B cell (primary cell): ENCODE data around the gene RCBTB2. TPM values are rescaled to one million over a fixed set of nuclear protein-coding genes. Genes with fewer than 3 reads are reported as not detected.

ENCODE experiments used
- ATAC-seq: fragments of 200-7000 bp; cut with Tn5 transposase; one replicate; pipeline ENCODE4 v1.10.0; 2021; ENCODE audit warnings: low read depth, mild to moderate bottlenecking, moderate number of reproducible peaks, moderate library complexity
- CTCF ChIA-PET: fragments of 350-600 bp; sonication (Branson Sonifier 250); formaldehyde crosslinking; loops from one replicate; lab custom pipeline; 2021; ENCODE audit warnings: antibody characterized with exemption, inconsistent platforms; lab: Charles Lee
- POLR2A ChIA-PET: fragments of 350-600 bp; sonication (Branson Sonifier 250); formaldehyde crosslinking; loops from one replicate; lab custom pipeline; 2021; ENCODE audit warnings: antibody characterized with exemption; lab: Charles Lee
- DNase-seq: peaks from one replicate; pipeline ENCODE4 v3.0.0; 2013
- H2AFZ ChIP-seq: 2 replicates; pipeline ENCODE4 v1.6.1; 2012; ENCODE audit warnings: mild to moderate bottlenecking, low read depth, low read length; ENCODE audit not compliant: insufficient read depth, poor library complexity, severe bottlenecking
- H3K27ac ChIP-seq, 2 donors: 1 replicate in 1 of 2; 2 replicates in 1 of 2; pipeline ENCODE4 v1.5.1; 2012 to 2013; ENCODE audit warnings: low read length in 2 of 2, mild to moderate bottlenecking in 2 of 2, moderate library complexity in 1 of 2
- H3K27me3 ChIP-seq, 4 experiments: fragments of 200-600 bp in 1 of 4; sonication (generic) in 1 of 4; replicated peaks in 1 of 4; 1 replicate in 2 of 4; 2 replicates in 2 of 4; pipeline versions ENCODE4 v1.6.1 to v1.7.0; 2013 to 2016; ENCODE audit warnings: low read length in 3 of 4, mild to moderate bottlenecking in 2 of 4, mixed read lengths in 1 of 4, moderate library complexity in 1 of 4; ENCODE audit not compliant: insufficient read depth in 4 of 4, control insufficient read depth in 3 of 4; ENCODE audit errors: control extremely low read depth in 1 of 4
- H3K36me3 ChIP-seq, 2 experiments: replicated peaks in 1 of 2; 1 replicate in 1 of 2; 2 replicates in 1 of 2; pipeline versions ENCODE4 v1.6.1 to v1.7.1; 2013; ENCODE audit warnings: low read length in 1 of 2; ENCODE audit not compliant: insufficient read depth in 2 of 2, control insufficient read depth in 1 of 2; ENCODE audit errors: control extremely low read depth in 1 of 2, extremely low read depth in 1 of 2
- H3K4me1 ChIP-seq, 2 donors: fragments of 200-600 bp in 1 of 2; sonication (generic) in 1 of 2; 1 replicate in 1 of 2; 2 replicates in 1 of 2; pipeline versions ENCODE4 v1.5.1 to v1.6.1; 2013 to 2017; ENCODE audit warnings: low read length in 2 of 2; ENCODE audit not compliant: control insufficient read depth in 2 of 2, insufficient read depth in 2 of 2
- H3K4me2 ChIP-seq: replicated peaks from 2 replicates; pipeline ENCODE3; 2012; ENCODE audit warnings: mild to moderate bottlenecking, low read depth, low read length; ENCODE audit not compliant: poor library complexity, severe bottlenecking
- H3K4me3 ChIP-seq, 5 experiments: fragments of 200-600 bp in 1 of 5; sonication (generic) in 1 of 5; 1 replicate in 3 of 5; 2 replicates in 2 of 5; pipeline versions ENCODE4 v1.5.1 to v1.7.0; 2011 to 2016; ENCODE audit warnings: low read length in 4 of 5, mild to moderate bottlenecking in 4 of 5, low read depth in 2 of 5, control low read depth in 1 of 5, moderate library complexity in 1 of 5; ENCODE audit not compliant: insufficient read depth in 1 of 5; ENCODE audit errors: control extremely low read depth in 1 of 5, extremely low read depth in 1 of 5
- H3K79me2 ChIP-seq: fragments of 200-600 bp; sonication (generic); one replicate; pipeline ENCODE4 v1.6.0; 2016; ENCODE audit warnings: low read length; ENCODE audit not compliant: control insufficient read depth, insufficient read depth
- H3K9ac ChIP-seq: fragments of 200-600 bp; sonication (generic); 2 replicates; pipeline ENCODE4 v1.6.1; 2017; ENCODE audit warnings: mild to moderate bottlenecking, low read length, moderate library complexity
- H3K9me3 ChIP-seq, 3 donors: one replicate each; pipeline versions ENCODE4 v1.6.1 to v1.7.1; 2013; ENCODE audit warnings: low read length in 2 of 3; ENCODE audit not compliant: control insufficient read depth in 2 of 3, insufficient read depth in 1 of 3; ENCODE audit errors: control extremely low read depth in 1 of 3
- H4K20me1 ChIP-seq: 2 replicates; pipeline ENCODE4 v1.6.0; 2012; ENCODE audit warnings: mild to moderate bottlenecking, low read length; ENCODE audit not compliant: insufficient read depth, control insufficient read depth, poor library complexity, severe bottlenecking
- H3K27ac Mint-ChIP-seq: one replicate; pipeline ENCODE4 v1.8.0; 2021; ENCODE audit warnings: mixed read lengths
- H3K27me3 Mint-ChIP-seq: one replicate; pipeline ENCODE4 v1.8.0; 2021; ENCODE audit warnings: mixed read lengths
- H3K4me1 Mint-ChIP-seq: one replicate; pipeline ENCODE4 v1.8.0; 2021; ENCODE audit warnings: mixed read lengths
- H3K4me3 Mint-ChIP-seq: one replicate; pipeline ENCODE4 v1.8.0; 2021; ENCODE audit warnings: mixed read lengths
- H3K9me3 Mint-ChIP-seq: one replicate; pipeline ENCODE4 v1.8.0; 2022; ENCODE audit warnings: mixed read lengths; ENCODE audit not compliant: insufficient read depth
- EZH2 ChIP-seq: IDR thresholded peaks from 2 replicates; pipeline ENCODE4 v1.6.1; 2012; ENCODE audit warnings: borderline replicate concordance, low read depth, mild to moderate bottlenecking, moderate library complexity, low read length; ENCODE audit not compliant: insufficient read depth, poor library complexity, severe bottlenecking
- WGBS: methylation state at CpG from one replicate; pipeline ENCODE4 v1.1.5; 2013; ENCODE audit warnings: missing lambda C conversion rate; ENCODE audit not compliant: insufficient coverage; 5-methylcytosine and 5-hydroxymethylcytosine counted together
- intact Hi-C: fragments of 100-400 bp; cut with micrococcal nuclease; formaldehyde crosslinking; loops from one replicate; pipeline ENCODE4 v1.10.0; 2022
- polyA plus RNA-seq: library from polyadenylated mRNA; depleted of rRNA; stranded (reverse); fragments of >200 nt; gene quantifications from 2 replicates; pipeline ENCODE4 v1.2.3, GENCODE V29; 2012
- total RNA-seq, 2 donors: library from RNA; stranded (reverse); fragments of 120-200 nt in 1 of 2; gene quantifications; 1 replicate in 1 of 2; 2 replicates in 1 of 2; pipeline versions ENCODE4 v1.2.3 to v1.2.4, GENCODE V29; 2013 to 2022
- TF ChIP-seq, protein P1 (sequence below): fragments of 200-600 bp; IDR thresholded peaks from one replicate; pipeline ENCODE4 v1.8.0; 2022; ENCODE audit warnings: antibody characterized with exemption, mild to moderate bottlenecking

Gene RCBTB2
- total and polyA plus RNA-seq, 2 donors (not counting 1 experiment from before 2014, with no cell fraction given), result 1.4 to 2.7 TPM

- H3K27ac Mint-ChIP-seq, result no peak overlapping the region
- H3K27ac ChIP-seq, result no peak overlapping the region
- no peak for TF ChIP-seq EZH2
- TF ChIP-seq, protein P1, sequence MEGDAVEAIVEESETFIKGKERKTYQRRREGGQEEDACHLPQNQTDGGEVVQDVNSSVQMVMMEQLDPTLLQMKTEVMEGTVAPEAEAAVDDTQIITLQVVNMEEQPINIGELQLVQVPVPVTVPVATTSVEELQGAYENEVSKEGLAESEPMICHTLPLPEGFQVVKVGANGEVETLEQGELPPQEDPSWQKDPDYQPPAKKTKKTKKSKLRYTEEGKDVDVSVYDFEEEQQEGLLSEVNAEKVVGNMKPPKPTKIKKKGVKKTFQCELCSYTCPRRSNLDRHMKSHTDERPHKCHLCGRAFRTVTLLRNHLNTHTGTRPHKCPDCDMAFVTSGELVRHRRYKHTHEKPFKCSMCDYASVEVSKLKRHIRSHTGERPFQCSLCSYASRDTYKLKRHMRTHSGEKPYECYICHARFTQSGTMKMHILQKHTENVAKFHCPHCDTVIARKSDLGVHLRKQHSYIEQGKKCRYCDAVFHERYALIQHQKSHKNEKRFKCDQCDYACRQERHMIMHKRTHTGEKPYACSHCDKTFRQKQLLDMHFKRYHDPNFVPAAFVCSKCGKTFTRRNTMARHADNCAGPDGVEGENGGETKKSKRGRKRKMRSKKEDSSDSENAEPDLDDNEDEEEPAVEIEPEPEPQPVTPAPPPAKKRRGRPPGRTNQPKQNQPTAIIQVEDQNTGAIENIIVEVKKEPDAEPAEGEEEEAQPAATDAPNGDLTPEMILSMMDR, result no peak
- WGBS, result no CpG with 5 or more reads among the region's 3 CpGs
- ATAC-seq (no peak), DNase-seq (no peak)
- H3K4me2 ChIP-seq, result no peak overlapping the region
- H4K20me1 ChIP-seq, result peaks cover 29% of the 10 kb centered on the region
- CTCF ChIA-PET, result interaction anchor here (0.7 to 1.0 kb wide), 2 partner anchors 82 to 322 kb away, joined by 3 read pairs; no protein-coding TSS in a partner anchor
- no peaks in the 10 kb centered on the region for H3K27me3 Mint-ChIP-seq
- peaks cover 4 to 22% of the 10 kb centered on the region in 2 experiments for H3K36me3 ChIP-seq
- intact Hi-C loops, result loop anchor here (5.0 kb wide), 1 partner anchor 36 kb away; the partner anchor contains the start of gene LPAR6
- H3K4me1 ChIP-seq, result no peaks in the 10 kb centered on the region
- no peak overlapping the region for H3K4me3 ChIP-seq
- no peak overlapping the region for H3K4me3 Mint-ChIP-seq
- peaks cover 18% of the 10 kb centered on the region for H3K79me2 ChIP-seq
- no peak overlapping the region for H3K9ac ChIP-seq
- peaks cover 6% of the 10 kb centered on the region for H3K4me1 Mint-ChIP-seq
- H2AFZ ChIP-seq, result no peak overlapping the region
- H3K27me3 ChIP-seq, result no peaks in the 10 kb centered on the region
- H3K9me3 ChIP-seq, result peaks cover 2 to 6% (median 3%) of the 10 kb centered on the region in 3 donors
- H3K9me3 Mint-ChIP-seq, result peaks cover 8% of the 10 kb centered on the region
- POLR2A ChIA-PET, result no interaction called here
Observed at GRCh38 chr13:48448285-48448958, 84.5 kb downstream of the RCBTB2 start.

DNA sequence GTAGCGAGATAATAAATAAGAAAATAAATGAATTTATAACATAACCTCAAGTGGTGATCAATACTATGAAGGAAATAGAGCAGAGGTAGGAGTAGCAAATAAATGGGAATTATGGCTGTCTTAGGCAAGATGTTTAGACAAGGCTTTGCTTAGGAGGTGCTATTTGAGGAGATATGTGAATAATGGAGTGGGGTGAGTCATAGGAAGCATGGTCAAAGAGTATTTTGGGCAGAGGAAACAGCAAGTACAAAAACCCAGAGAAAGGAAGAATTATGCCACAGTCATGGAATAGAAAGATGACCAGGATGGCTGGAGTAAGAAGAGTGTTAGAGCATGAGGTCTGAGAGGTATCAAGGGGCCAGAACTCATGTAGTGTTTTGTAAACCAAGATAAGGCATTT is 86.4 kb downstream of the RCBTB2 start:
- no peak for ATAC-seq
- Histone ChIP-seq H3K36me3 (peaks cover 3 to 16% of the 10 kb centered on the region in 2 experiments), H3K9ac (no peak overlapping the region), H3K4me3 (no peak overlapping the region), H3K27ac (no peak overlapping the region), H3K9me3 (peaks cover 0 to 6% (median 3%) of the 10 kb centered on the region in 3 donors), H3K4me1 (no peaks in the 10 kb centered on the region), H2AFZ (no peak overlapping the region), H3K27me3 (no peaks in the 10 kb centered on the region), H3K79me2 (peaks cover 24% of the 10 kb centered on the region), H4K20me1 (peaks cover 29% of the 10 kb centered on the region), H3K4me2 (no peak overlapping the region)
- TF ChIP-seq, protein P1, result no peak
- no peak for TF ChIP-seq EZH2
- no peaks in the 10 kb centered on the region for H3K27me3 Mint-ChIP-seq
- POLR2A ChIA-PET, result no interaction called here
- H3K9me3 Mint-ChIP-seq, result peaks cover 6% of the 10 kb centered on the region
- intact Hi-C loops, result loop anchor here (5.0 kb wide), 1 partner anchor 34 kb away; the partner anchor contains the start of gene LPAR6
- no peak for DNase-seq
- H3K4me3 Mint-ChIP-seq, result no peak overlapping the region
- CTCF ChIA-PET, result no interaction called here
- no CpG with 5 or more reads among the region's 1 CpG for WGBS
- no peak overlapping the region for H3K27ac Mint-ChIP-seq
- peaks cover 6% of the 10 kb centered on the region for H3K4me1 Mint-ChIP-seq
